C1 segment of cervical spinal cord (tissue), 14 donors: ENCODE results near the gene HCFC1.

ENCODE experiments used
- DNase-seq, 14 donors: peaks; one replicate each; lab custom pipeline; 2025; lab: John Stamatoyannopoulos, UW

The HCFC1 gene

DNA sequence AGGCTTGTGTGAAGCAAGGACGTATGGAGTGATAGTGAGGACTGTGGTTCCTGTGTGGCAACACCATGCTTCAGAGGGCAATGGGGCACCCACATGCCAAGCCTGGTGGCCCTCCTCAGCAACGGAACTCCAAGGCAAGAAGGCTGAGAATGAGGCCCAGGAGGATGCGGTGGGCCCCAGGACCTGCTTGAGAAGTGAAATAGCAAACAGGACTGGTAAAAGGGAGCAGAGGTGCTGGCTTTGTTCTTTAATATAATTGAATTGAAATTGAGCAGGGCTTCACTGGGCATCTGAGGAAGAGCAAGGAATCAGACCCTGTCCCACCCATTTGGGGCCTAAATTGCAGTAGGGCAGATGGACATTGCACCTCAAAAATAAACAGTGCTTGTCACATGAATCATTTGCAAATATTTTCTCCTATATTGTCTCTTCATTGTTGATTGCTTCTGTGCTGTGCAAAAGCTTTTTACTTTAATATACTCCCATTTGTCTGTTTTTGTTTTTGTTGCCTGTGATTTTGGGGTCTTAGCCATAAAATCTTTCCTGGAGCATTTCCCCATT lies 3.2 kb upstream of the HCFC1 start:
- no peak for DNase-seq

DNA sequence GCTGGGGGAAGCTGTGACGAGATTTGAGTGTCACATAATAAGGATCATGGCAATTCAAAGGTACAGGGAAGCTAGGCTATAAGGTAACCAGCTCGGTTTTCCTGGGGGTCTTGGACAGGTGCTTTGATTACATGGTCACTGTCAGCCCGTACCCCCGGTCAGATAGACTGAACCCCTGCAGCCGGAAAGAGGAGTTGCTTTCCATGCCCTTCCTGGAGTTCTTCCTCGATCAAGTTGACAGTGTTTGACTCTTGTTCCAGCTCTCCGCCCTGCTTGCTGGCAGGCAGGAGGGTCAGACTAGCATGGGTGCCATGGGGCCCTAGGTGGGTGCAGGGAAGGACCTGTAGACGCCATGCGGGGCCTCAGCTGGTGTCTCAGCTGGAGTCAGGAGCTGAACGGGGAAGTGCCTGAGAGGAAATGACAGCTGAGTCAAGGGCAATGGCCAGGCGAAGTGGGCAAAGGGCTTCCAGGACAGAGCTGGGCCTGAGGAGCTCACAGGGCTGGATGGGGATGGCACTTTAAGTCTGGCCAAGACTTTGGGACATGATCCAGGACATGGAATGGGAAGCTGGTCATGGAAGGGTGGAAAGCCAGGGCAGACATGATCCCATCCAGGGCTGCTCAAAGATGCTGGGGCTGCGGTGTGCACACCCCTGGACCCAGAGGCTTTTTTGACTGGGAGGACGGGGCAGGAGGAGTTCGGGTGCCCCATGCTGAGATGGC lies 2.5 kb upstream of the HCFC1 start:
- no peak for DNase-seq

DNA sequence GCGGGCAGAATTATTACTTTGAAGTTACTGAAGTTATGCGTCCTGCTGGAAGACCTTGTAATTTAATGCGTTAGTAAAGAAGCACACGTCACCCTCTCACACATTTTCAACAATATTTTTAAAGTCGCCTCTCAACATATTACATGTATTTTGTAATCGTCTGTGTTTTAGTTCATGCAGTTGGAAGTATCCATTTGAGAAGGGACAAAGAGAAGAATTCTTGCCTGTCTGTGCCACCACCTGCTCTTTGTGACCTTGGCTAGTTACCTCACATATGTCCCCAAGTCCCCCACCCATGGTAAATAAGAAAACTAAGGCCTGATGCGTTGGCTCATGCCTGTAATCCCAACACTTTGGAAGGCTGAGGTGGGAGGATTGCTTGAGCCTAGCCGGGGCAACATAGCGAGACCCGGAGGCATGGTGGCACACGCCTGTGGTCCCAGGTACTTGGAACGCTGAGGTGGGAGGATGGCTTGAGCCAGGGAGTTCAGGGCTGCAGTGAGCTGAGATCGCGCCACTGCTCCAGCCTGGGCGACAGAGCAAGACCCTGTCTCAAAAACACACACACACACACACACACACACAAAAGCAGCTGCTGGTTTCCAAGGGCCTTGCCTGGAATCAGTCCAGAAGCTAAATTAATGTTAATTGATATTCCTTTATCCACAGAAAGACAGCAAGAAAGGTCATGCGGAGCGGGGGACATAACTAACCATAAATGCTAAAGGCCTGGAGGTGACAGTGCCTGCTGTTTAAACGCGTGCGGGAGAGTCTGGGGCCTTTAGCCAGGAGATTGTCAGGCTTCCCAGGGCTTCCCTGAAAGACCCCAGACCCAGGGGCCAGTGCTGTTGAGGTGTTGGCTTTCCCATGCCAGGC lies 1.7 kb upstream of the HCFC1 start:
- DNase-seq = no peak

DNA sequence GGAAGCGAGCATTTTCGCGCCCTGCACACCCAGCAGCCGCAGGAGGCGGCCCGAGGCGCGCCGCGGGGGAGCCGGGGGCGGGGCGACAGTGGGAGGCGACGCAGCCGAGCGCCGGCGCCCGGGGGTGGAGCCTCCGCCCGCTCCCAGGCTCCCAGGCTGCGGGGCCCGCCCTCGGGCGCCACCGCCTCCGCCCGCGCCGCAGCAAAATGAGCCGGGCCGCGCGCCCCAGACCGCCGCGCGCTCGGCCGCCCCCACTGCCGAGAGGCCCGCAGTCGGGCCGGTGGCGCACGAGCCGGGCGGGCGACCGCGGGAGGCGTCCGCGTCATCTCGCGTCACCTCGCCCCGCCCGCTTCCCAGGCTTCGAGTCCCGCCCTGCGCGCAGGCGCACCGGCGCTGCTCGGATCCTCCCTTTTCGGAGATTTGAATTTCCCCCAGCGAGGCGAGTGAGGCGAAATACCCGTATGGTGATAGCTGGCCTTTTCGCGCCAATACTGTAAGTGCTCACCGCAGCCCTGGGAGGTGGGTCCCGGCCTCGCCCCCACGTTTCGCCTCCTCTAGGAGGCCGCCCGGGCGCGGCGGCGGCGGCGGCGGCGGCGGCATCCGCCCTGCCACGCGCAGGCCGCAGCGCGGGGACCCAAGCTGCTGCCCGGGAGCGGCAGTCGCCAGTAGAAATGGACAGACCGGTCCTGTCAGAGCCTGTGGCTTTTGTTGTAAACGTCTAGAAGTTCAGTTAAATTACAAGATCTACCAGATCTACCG lies 929 bp upstream of the HCFC1 start, which contains the start of gene TMEM187:
TSS of gene TMEM187 (plus strand) at position 387 of the 759 bp plus-strand sequence. CDS start 9,309 bp downstream, outside the sequence.
- DNase-seq = peak in 13 of 14 donors; percentile 44 to 90 (median 78)

DNA sequence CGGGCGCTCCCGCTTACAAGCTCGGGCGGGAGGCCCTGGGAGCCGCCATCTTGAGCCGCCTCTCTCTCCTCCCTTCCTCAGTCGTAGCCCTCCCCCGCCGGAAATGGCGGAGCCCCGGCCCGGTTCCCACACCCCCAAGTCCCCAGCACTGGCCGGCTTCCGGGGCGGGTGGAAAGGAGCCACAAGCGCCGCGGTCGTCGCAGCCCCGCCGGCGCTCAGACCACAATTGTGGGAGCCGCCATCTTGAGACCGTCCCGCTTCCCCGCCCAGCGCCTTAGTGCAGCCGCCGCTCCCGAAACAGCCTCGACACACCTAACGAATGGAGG lies 531 bp downstream of the HCFC1 start:
- DNase-seq = peak; percentile 28 to 94 (median 85)

DNA sequence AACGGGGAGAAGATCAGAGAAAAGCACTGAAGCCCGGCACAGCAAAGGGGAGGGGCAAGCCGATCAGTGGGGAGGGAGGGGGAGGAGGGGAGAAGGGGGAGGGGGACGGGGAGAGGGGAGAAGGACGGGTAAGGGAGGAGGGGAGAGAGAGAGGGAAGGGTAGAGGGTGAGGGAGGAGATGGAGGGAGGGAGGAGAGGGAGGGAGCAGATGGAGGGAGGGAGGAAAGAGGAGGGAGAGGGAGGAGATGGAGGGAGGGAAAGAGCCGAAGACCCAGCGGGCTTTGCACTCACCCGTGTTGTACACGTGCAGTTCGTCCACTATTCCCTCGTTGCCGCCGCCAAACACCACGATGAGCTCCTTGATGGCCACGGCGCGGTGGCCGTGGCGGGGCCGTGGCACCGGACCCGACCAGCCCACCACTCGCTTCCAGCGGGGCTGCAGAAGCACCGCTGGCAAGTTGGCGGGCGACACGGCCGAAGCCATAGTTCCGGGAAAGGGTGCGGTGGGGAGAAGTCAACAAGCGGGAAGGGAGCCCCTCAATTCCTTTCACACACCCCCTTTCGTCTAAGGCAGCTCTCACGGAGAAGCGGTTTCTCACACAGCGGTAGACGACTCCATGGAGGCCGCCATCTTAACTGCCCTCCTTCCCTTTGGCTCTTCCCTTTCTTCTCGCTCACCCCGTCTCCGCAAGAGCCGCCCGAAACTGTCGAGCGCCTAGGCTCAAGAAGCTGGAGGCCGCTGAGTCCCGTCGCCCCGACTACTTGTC lies 1.1 kb downstream of the HCFC1 start:
- peak in 8 of 14 donors; percentile 52 to 85 (median 67) for DNase-seq

DNA sequence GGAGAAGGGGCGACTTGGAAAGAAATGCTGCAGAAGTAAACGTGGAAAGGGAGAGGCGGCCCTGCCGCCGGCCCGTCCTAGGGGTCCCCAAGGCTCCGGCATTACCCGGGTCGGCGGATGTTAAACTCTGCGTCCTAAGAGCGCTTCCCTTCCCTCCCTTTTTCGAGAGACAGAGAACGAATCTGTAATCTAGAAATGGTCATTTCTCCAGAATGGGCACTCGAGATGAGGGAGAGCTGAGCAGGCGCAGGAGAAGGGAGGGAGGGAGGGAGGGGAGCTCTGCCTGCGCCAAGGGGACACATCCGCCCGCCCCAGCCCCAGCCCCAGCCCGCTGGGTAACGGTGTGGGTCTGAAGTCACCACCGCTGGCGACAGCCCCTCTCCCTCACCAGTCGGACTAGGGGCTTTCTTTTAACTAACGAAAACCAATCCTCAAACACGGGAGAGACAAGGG lies 1.7 kb downstream of the HCFC1 start:
- peak in 10 of 14 donors; percentile 24 to 78 (median 54) for DNase-seq

DNA sequence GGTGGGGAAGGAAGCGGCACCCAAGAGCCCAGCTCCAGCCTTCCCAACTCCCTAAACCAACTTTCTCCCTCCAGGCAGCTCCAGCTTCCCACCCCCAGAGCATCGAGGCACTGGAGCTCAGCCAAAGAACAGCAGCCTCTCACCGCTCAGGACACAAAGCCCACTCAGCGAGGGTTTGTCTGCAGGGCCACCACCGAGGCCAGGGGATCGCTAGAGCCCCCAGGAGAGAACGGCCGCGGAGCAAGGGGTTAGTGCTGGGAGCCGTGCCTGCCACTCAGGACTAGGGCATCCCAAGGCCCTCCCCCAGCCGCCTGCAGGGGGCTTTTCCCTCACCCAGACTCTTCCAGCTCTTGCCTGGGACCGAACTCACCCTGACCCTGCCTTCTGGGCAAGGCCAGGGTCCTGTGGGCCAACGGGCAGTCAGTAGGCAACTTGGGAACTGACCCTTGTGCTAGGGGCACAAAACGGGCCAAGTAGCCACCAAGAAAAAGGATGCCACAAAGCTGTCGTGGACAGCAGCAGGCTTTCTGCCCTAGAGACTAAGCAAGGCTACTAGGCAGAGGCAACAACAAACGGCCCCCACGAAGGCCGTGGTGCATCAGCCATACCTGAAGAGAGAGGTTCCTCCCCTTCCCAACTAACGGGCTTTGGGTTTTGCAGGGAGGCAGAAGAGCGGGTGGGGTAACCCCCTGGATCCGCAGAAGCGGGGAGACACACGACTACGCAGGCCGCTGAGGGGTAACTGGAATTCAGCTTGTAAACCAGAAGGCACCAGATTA lies 2.3 kb downstream of the HCFC1 start:
- no peak for DNase-seq

DNA sequence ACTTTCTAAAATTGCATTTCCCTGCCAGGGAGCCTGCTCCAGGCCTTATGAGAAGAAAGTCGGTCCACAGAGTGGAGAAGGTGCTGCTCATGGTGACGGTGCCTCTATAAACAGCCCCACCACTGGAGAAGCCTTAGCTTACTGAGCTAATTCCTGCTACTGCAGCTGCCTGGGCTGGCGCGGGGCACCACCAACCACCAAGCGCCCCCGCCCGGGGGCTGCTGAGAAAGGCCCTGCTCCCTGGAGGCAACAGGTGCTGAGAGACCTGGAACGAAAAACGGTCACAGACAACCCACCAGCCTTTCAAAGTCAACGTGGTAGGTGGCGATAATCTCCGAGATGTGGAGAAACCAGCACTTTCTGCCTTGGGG lies 2.9 kb downstream of the HCFC1 start:
- no peak for DNase-seq

DNA sequence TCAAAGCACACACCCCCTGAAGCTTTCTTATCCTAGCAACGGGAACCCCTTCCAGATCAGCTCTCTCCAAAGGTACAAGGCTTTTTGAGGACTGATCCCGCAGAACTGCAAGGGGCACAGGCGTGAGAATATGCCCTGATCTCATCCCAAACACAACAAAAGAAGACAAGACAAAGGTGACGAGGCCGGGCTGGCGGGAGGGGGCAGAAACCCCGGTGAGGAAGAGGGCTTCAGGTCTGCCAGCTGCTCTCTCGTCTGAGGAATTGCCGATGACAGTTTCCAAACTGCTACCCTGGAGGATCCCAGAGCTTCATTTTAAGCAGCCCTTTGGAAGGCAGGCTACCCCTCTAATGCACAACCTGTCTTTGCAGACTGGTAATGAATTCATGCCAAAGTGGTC lies 3.4 kb downstream of the HCFC1 start:
- no peak for DNase-seq

DNA sequence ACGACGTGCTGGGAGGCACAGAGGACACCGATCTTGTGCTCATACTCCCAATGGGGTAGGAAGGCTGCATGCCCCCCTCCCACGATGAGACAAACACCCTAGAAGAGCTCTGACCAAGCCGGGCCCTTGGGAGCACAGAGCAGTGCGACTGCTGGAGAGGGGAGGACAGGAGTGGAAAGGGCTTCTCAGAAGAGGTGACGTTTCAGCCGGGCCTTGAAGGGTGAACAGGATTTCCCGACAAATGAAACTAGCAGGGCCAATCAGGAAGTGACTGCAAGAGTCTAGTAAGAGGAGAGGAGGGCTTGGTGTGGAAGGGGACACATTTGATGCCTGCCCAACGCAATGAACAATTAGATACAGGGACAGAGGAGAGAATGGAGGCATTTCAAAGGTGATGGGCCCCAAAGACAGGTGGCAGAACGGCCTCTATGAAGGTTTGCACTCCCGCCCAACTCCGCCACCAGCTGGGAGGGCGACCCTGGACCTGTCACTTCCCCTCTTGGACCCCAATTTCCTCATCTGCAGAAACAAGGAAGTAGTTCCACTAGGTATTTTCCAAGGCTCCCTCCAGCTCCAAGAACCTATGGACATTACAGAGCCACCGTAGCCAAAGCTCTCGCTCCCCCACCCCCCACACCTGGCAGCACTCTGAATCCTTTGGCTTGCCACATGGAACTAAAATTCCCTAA lies 3.9 kb downstream of the HCFC1 start:
- DNase-seq = no peak

DNA sequence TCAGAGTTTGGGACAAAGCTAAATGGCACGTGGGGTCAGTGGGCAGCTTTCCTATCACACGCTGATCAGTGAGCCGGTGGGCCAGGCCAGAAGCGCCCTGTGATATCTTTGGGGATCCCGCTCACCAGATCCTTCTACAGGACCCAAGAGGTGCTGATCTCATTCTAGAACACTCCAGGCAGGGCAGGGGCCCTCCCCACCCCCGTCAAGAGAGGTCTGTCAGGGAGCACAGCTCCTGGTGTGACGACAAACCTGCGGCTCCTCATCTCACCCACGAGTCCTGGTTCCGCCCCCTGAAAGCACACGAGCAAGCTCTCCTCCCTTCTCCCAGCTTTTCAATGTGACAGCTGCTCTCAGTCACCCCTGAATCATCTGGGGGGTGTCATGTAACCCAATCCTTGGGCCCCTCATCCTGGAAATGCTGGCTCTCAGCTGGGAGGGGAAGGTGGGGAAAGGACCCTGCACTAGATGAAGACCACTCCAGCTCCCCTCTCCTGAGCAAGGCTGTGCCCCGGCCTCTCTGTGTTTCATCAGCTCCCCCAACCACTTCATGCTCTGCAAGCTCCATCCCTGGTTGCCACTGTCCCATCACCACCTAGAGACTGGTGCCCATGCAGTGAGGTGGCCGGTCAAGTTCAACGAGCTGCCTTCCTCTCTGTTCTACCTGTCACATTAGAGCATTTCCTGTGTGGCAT lies 4.6 kb downstream of the HCFC1 start:
- no peak for DNase-seq

DNA sequence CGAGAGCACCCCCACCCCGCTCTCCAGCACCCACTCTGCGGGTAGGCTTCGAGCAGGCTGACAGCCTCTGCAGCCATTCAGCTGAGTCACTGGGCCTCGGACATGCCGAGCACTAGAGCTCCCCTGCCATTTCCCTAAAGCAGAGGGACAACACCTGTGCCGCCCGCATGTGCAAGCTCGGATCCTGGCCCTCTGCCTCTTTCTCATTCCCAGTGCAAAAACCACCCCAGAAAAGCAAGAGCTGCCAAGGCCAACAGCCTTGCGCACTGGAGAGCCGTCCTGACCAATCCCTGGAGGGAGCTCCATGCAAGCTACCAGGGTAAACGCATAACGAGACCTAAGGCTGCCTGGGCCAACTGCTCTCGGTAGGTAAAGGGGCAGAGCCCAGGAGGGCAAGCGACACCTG lies 5.3 kb downstream of the HCFC1 start:
- peak in 1 of 14 donors; percentile 87 for DNase-seq

DNA sequence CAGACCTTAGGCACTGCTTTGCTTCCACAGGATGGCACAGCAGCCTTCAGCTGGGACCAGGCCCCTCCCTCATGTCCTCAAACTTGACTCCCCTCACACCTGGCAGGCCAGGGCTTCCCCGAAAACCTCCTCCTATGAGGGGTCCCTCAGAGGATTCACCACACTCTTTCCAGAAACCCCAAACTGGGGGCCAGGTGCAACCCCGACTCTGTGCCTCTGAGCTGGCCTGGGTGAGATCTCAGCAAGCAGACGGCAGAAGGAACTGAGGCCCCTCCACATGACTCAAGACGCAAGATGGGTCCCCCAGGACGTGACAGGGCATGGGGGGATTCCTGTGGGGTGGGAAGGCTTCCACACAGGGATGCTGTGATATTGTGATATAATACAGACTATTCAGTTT lies 6.2 kb downstream of the HCFC1 start:
- DNase-seq = no peak

DNA sequence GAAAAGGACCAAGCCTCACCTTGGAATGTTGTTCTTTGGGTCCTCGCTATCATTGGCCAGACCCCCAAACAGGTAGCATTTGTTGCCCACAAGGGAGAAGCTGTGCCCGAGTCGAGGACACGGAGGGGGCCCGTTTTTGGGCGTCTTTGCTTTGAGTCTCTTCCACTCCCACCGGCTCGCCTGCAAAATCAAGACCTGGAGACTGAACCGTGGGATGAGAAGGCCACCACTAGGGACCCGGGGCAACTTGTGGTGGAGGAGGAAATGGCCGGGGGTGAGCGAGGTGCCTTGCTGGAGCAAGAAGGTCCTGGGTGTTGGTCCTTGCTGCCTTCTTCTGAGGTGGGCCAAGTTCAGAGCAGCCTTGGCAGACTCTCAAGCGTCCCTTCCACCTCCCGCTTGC lies 7.5 kb downstream of the HCFC1 start:
- no peak for DNase-seq

DNA sequence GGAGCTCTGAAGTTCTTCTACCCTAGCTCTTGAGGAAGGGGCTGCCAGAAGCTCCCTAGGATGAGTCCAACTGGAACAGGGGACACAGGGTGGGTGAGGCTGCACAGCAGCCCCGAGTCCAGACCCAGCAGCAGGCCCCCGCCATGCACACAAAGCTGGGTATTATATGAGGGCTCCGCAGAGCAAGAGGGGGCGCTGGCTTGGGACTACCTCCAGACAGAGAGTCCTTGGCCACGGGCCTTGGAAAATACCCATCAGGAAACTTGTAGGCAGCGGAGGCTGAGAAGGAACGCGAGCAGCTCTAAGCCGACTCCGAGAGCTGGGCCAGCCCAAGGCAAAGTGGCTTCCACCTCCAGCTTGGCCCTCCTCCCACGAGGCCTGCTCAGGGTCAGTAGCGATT lies 8.1 kb downstream of the HCFC1 start:
- no peak for DNase-seq

DNA sequence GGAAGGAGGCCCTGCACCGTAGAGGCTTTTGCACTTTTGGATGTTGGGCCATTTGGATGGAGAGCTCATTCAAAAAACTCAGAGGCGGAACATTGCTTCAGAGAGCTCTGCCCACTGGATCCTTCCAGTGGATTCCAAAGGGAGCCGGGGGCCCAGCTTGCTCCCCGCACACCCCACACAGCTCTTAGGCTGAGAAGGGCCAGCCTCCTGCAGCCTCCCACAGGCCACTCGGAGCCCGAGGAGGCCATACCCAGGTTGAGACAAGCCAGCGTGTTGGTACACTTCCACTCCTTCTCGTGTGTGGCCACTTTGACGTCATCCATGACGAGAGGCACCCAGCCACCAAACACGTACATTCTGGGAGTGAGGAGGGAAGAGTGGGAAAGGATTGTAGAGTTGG lies 10.3 kb downstream of the HCFC1 start:
- no peak for DNase-seq

DNA sequence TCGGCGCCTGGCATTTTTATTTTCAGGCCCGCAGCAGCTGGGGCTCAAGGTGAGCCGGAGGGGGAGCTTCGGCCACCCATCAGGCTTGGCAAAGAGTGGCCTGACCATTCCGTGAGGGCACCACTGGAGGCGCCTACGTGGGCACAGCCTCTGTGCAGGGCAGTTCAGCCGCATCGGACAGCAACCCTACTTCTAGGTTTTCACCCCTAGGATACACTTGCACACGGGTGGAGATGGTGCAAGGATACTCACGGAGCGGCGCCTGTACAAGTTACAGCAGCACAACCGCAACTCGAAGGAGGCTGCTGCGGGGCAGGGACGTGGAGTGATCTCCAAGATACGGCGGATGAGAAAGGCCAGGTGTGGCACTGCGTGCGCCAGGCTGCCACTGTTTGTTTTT lies 10.8 kb downstream of the HCFC1 start:
- no peak for DNase-seq

DNA sequence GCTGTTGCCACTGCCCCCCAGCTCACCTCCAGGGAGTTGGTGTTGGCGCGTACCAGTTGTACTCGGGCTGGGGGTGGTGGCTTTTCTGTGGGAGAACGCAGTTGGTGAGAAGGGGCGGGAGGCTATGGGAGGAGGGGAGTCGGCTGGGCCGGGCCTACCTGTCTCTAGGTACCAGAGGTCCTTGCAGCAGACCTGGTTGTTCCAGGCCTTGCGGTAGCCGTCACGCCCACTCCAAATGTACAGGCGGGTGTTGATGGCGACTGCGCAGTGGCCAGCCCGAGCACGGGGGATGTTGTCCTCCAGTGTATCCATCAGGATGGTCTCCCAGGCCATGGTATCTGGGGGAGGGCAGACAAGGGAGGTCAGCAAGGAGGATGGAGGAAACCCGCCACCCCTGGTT lies 11.5 kb downstream of the HCFC1 start:
- DNase-seq = no peak
